ENCODE data around the gene FUOM. TPM values are rescaled to one million over a fixed set of nuclear protein-coding genes. Genes with fewer than 3 reads are reported as not detected.

Gene FUOM
- total and polyA plus RNA-seq, 9 of the 15 experiments (the other 6 are each of a cell fraction or from before 2014, with no cell fraction given), result 1.8 to 96.1 (median 27.0) TPM

DNA sequence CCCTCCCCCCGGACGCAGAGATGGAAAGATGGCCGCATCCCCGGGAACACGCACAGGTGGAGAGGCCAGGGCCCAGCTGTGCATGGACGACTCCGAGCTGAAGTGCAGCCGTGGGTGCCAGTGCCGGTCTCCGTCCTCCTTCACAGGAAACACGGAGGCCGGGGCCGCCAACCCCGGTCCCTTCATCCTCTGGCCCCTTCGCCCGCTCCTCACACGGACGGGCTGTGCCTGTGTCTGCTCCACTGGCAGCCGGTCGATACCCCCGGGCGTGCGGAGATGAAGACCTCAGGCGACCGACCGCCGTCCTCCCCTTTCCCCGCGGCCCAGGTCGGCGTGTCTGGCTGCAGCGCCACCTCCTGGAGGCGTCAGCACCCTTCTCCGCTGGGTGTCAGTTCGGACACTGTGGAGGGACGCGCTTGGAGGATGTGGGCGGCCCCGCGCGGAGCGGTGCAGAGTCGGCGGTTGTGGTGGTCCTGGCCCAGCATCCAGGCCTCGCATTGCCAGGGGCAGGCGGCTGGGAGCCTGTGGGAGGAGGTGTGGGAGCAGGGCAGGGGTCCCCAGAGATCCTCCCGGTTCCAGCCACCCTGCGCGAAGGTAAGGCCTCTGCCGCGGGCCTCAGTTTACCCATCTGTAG, 39.2 kb downstream of the FUOM start (continued):
- TF ChIP-seq, protein P1, sequence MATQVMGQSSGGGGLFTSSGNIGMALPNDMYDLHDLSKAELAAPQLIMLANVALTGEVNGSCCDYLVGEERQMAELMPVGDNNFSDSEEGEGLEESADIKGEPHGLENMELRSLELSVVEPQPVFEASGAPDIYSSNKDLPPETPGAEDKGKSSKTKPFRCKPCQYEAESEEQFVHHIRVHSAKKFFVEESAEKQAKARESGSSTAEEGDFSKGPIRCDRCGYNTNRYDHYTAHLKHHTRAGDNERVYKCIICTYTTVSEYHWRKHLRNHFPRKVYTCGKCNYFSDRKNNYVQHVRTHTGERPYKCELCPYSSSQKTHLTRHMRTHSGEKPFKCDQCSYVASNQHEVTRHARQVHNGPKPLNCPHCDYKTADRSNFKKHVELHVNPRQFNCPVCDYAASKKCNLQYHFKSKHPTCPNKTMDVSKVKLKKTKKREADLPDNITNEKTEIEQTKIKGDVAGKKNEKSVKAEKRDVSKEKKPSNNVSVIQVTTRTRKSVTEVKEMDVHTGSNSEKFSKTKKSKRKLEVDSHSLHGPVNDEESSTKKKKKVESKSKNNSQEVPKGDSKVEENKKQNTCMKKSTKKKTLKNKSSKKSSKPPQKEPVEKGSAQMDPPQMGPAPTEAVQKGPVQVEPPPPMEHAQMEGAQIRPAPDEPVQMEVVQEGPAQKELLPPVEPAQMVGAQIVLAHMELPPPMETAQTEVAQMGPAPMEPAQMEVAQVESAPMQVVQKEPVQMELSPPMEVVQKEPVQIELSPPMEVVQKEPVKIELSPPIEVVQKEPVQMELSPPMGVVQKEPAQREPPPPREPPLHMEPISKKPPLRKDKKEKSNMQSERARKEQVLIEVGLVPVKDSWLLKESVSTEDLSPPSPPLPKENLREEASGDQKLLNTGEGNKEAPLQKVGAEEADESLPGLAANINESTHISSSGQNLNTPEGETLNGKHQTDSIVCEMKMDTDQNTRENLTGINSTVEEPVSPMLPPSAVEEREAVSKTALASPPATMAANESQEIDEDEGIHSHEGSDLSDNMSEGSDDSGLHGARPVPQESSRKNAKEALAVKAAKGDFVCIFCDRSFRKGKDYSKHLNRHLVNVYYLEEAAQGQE (IDR thresholded peaks at IDR 0.05; ENCODE audit: borderline replicate concordance), result peak; percentile 50; the same call in 1 of the 2 replicates
- TF ChIP-seq, protein P1 (CRISPR knock-in tag; IDR thresholded peaks at IDR 0.05; ENCODE audit: low read depth), result no peak
- peak in 2 of 3 experiments; percentile 14 to 41 for TF ChIP-seq YY1 (IDR thresholded peaks at IDR 0.05; ENCODE audit: borderline replicate concordance in 1 of 3, control insufficient read depth in 1 of 3, extremely low read depth in 1 of 3, insufficient read depth in 3 of 3, insufficient read length in 1 of 3, insufficient replicate concordance in 2 of 3, low read depth in 1 of 3, low read length in 2 of 3)
- peak; percentile 54; the same call in 1 of the 2 replicates for TF ChIP-seq STAG1 (CRISPR knock-in tag; IDR thresholded peaks at IDR 0.05; ENCODE audit: borderline replicate concordance)
- TF ChIP-seq BCOR (IDR thresholded peaks at IDR 0.05), result peak; percentile 59
- TF ChIP-seq, protein P2, sequence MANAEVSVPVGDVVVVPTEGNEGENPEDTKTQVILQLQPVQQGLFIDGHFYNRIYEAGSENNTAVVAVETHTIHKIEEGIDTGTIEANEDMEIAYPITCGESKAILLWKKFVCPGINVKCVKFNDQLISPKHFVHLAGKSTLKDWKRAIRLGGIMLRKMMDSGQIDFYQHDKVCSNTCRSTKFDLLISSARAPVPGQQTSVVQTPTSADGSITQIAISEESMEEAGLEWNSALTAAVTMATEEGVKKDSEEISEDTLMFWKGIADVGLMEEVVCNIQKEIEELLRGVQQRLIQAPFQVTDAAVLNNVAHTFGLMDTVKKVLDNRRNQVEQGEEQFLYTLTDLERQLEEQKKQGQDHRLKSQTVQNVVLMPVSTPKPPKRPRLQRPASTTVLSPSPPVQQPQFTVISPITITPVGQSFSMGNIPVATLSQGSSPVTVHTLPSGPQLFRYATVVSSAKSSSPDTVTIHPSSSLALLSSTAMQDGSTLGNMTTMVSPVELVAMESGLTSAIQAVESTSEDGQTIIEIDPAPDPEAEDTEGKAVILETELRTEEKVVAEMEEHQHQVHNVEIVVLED (CRISPR knock-in tag; IDR thresholded peaks at IDR 0.05), result 0 out of 2 replicates have a peak, but pooled peaks have one; percentile 36
- TF ChIP-seq, protein P3, sequence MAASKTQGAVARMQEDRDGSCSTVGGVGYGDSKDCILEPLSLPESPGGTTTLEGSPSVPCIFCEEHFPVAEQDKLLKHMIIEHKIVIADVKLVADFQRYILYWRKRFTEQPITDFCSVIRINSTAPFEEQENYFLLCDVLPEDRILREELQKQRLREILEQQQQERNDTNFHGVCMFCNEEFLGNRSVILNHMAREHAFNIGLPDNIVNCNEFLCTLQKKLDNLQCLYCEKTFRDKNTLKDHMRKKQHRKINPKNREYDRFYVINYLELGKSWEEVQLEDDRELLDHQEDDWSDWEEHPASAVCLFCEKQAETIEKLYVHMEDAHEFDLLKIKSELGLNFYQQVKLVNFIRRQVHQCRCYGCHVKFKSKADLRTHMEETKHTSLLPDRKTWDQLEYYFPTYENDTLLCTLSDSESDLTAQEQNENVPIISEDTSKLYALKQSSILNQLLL (CRISPR knock-in tag; IDR thresholded peaks at IDR 0.05; ENCODE audit: borderline replicate concordance), result no peak
- no peak for TF ChIP-seq MCM3 (IDR thresholded peaks at IDR 0.05)
- TF ChIP-seq, protein P4, sequence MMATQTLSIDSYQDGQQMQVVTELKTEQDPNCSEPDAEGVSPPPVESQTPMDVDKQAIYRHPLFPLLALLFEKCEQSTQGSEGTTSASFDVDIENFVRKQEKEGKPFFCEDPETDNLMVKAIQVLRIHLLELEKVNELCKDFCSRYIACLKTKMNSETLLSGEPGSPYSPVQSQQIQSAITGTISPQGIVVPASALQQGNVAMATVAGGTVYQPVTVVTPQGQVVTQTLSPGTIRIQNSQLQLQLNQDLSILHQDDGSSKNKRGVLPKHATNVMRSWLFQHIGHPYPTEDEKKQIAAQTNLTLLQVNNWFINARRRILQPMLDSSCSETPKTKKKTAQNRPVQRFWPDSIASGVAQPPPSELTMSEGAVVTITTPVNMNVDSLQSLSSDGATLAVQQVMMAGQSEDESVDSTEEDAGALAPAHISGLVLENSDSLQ (IDR thresholded peaks at IDR 0.05), result peak; percentile 56; the same call in 1 of the 2 replicates
- TF ChIP-seq BHLHE40 (IDR thresholded peaks at IDR 0.05; ENCODE audit: low read length), result peak; percentile 50; the same call in 1 of the 2 replicates
- TF ChIP-seq RCOR1 (IDR thresholded peaks at IDR 0.05; ENCODE audit: borderline replicate concordance in 1 of 2, low read depth in 2 of 2, low read length in 2 of 2), result peak in 1 of 2 experiments; percentile 53; a peak in 1 of 4 replicates
- TF ChIP-seq SP1 (CRISPR knock-in tag; IDR thresholded peaks at IDR 0.05), result peak; percentile 60

Measured in K562 (cell line).